Activated T-helper 17 cell treated with anti-CD3 and anti-CD28 coated beads, Interleukin-2, amount 50 U/mL, for 72 hours (primary cell): Measurements from ENCODE around the gene C1orf21. TPM values are rescaled to one million over a fixed set of nuclear protein-coding genes. Genes with fewer than 3 reads are reported as not detected.

Source experiments
- ATAC-seq: fragments of 150-1000 bp; cut with Tn5 transposase; replicated peaks from 2 replicates; pipeline ENCODE4 v1.10.0; 2021; ENCODE audit warnings: mild to moderate bottlenecking, moderate library complexity
- H3K27ac Mint-ChIP-seq: one replicate; pipeline ENCODE4 v1.8.0; 2022; ENCODE audit warnings: mixed read lengths
- H3K27me3 Mint-ChIP-seq: one replicate; pipeline ENCODE4 v1.8.0; 2022; ENCODE audit warnings: mixed read lengths
- H3K36me3 Mint-ChIP-seq: one replicate; pipeline ENCODE4 v1.8.0; 2022; ENCODE audit warnings: low read depth, mild to moderate bottlenecking, mixed read lengths
- H3K4me1 Mint-ChIP-seq: one replicate; pipeline ENCODE4 v1.8.0; 2022; ENCODE audit warnings: mixed read lengths
- H3K4me3 Mint-ChIP-seq: one replicate; pipeline ENCODE4 v1.8.0; 2022; ENCODE audit warnings: mild to moderate bottlenecking, mixed read lengths
- H3K9me3 Mint-ChIP-seq: one replicate; pipeline ENCODE4 v1.8.0; 2022; ENCODE audit warnings: mixed read lengths
- total RNA-seq, 2 donors: library from RNA; stranded (reverse); gene quantifications; one replicate each; pipeline ENCODE4 v1.2.3, GENCODE V29; 2022

Gene C1orf21
- total RNA-seq, 2 donors from 2014 or later: 0.95 to 2.8 TPM

- Mint-ChIP-seq H3K27ac (no peak overlapping the region), H3K4me3 (no peak overlapping the region), H3K4me1 (no peaks in the 10 kb centered on the region), H3K27me3 (peaks cover 14% of the 10 kb centered on the region), H3K9me3 (no peaks in the 10 kb centered on the region), H3K36me3 (no peaks in the 10 kb centered on the region)
- no peak for ATAC-seq
Observed at GRCh38 chr1:184507604-184508280, 120.9 kb downstream of the C1orf21 start.

DNA sequence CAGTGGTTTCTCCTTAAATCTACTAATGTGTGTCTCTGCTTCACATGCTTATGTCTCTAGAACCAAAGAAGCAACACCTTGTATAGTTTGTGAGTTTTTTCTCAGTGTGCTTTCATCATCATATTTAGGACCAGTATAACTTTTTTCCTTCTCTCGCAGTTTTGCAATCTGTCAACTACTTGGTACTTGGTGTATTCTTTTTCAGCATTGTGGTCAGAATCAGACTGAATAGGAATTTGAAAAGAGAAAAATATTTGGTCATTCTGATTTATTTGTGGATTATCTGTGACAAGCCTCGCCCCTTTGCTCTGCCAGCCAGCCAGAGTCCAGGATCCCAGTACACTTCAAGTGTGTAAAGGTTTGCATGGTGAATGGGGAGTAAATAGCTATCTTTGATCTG, 122.3 kb downstream of the C1orf21 start:
- H3K27ac Mint-ChIP-seq: no peak overlapping the region
- no peaks in the 10 kb centered on the region for H3K36me3 Mint-ChIP-seq
- no peak overlapping the region for H3K4me3 Mint-ChIP-seq
- H3K4me1 Mint-ChIP-seq: no peaks in the 10 kb centered on the region
- ATAC-seq: no peak
- peaks cover 4% of the 10 kb centered on the region for H3K27me3 Mint-ChIP-seq
- H3K9me3 Mint-ChIP-seq: no peaks in the 10 kb centered on the region

- Mint-ChIP-seq H3K27ac (no peak overlapping the region), H3K4me3 (no peak overlapping the region), H3K9me3 (no peaks in the 10 kb centered on the region), H3K4me1 (no peaks in the 10 kb centered on the region), H3K27me3 (no peaks in the 10 kb centered on the region), H3K36me3 (no peaks in the 10 kb centered on the region)
- no peak for ATAC-seq
Observed at GRCh38 chr1:184510110-184510509, 123.3 kb downstream of the C1orf21 start.

DNA sequence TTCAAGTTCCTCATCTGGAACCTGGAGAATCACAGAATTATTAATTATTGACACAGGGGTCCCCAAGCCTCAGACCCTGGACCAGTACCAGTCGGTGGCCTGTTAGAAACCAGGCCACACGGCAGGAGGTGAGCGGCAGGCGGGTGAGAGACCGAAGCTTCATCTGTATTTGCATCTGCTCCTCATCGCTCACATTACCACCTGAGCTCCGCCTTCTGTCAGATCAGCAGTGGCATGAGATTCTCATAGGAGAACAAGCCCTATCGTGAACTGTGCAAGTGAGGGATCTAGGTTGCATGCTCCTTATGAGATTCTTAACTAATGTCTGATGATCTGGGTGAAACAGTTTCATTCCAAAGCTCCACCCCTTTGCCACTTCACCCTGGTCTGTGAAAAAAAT, 125.9 kb downstream of the C1orf21 start:
- peaks cover 6% of the 10 kb centered on the region for H3K27me3 Mint-ChIP-seq

DNA sequence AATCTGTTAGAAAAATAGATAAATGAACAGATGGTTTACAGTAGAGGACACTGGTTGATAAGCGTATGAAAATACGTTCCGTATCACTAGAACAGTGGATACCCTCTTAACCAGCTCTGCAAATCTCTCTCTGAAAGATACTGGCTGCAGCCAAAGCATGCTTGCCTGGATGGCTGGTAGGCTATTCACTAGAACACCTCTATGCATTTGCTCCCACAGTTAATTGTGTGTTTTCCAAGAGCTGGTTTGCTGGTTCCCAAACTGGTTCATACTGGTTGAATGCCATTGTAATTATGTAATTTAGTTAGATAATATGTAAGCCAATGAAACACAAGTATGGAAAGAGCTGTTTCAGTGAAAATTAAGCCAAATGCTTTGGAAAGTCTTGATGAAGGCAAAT, 126.6 kb downstream of the C1orf21 start:
- Mint-ChIP-seq H3K36me3 (no peaks in the 10 kb centered on the region), H3K4me1 (no peaks in the 10 kb centered on the region), H3K9me3 (no peaks in the 10 kb centered on the region), H3K4me3 (no peak overlapping the region), H3K27ac (no peak overlapping the region), H3K27me3 (peaks cover 8% of the 10 kb centered on the region)
- no peak for ATAC-seq

More for the DNA sequence above, 125.9 kb downstream of the C1orf21 start:
- Mint-ChIP-seq H3K4me3 (no peak overlapping the region), H3K27ac (no peak overlapping the region), H3K4me1 (no peaks in the 10 kb centered on the region), H3K9me3 (no peaks in the 10 kb centered on the region), H3K36me3 (no peaks in the 10 kb centered on the region)
- ATAC-seq: no peak

DNA sequence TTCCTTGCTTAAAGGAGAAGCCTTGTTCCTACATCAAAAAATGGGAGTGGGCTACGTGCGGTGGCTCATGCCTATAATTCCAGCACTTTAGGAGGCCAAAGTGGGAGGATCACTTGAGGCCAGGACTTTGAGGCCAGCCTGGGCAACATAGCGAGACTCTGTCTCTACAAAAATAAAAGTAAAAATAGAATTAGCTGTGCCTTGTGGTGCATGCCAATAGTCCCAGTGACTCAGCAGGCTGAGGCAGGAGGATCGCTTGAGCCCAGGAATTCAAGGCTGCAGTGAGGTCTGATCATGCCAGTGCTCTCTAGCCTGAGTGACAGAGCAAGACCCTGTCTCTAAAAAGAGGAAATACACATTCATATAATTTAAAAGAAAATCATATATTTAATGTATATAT, 127.1 kb downstream of the C1orf21 start:
- Mint-ChIP-seq H3K9me3 (no peaks in the 10 kb centered on the region), H3K27ac (no peak overlapping the region), H3K4me3 (no peak overlapping the region), H3K27me3 (peaks cover 8% of the 10 kb centered on the region), H3K4me1 (no peaks in the 10 kb centered on the region), H3K36me3 (no peaks in the 10 kb centered on the region)
- ATAC-seq: no peak

DNA sequence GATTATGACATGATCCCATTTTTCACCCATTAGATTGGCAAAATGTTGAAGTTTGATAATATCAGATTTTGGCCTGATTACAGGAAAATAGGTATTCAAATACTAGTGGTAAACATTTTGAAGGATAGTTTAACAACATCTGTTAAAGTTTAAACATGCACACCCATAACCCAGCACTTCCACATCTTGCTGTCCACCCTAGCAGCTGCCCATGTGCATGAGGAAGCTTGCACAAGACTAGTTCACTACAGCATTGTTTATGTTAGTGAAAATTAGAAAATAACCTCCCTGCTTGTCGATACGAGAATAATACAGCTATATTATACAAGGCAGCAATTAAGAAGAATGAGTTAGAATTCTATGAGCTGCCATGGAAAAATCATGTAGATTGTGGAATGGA, 127.6 kb downstream of the C1orf21 start:
- no peak overlapping the region for H3K4me3 Mint-ChIP-seq
- no peaks in the 10 kb centered on the region for H3K36me3 Mint-ChIP-seq
- no peaks in the 10 kb centered on the region for H3K9me3 Mint-ChIP-seq
- no peak overlapping the region for H3K27ac Mint-ChIP-seq
- H3K4me1 Mint-ChIP-seq: no peaks in the 10 kb centered on the region
- H3K27me3 Mint-ChIP-seq: peaks cover 8% of the 10 kb centered on the region
- ATAC-seq: no peak

GRCh38 chr1:184517130-184517529, 130.3 kb downstream of the C1orf21 start:
- Mint-ChIP-seq H3K4me1 (no peaks in the 10 kb centered on the region), H3K36me3 (no peaks in the 10 kb centered on the region), H3K27ac (no peak overlapping the region), H3K27me3 (peaks cover 8% of the 10 kb centered on the region), H3K9me3 (no peaks in the 10 kb centered on the region), H3K4me3 (no peak overlapping the region)
- ATAC-seq: no peak

DNA sequence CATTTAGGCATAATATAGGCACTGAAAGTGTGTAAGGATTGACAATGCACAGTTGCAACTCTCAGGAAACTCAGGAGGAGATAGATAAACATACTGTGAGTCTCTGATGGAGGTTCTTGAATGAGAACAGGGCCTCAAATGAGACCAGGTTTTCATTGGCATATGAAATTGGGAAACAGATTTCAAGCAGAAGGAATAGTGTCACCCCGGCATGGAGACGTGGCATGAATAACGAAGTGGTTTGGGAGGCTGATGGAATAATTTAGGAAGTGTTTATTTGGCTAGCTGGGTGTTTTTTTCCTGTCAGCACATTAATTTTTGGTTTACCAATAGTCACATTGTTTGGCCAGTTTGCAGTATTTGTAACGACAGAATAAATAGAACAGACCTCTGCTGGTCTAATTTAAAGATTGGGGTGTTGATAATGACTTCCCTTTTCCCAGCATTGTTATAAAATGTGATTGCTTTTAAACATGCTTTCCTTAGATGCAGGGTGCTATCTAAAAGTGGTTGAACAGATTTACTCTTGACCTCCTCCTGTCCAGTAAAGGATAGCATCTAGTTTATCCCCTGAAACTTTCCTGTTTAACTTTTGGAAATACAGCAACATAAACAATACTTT, 132.0 kb downstream of the C1orf21 start:
- Mint-ChIP-seq H3K27ac (no peak overlapping the region), H3K36me3 (no peaks in the 10 kb centered on the region), H3K27me3 (peaks cover 8% of the 10 kb centered on the region), H3K9me3 (no peaks in the 10 kb centered on the region), H3K4me3 (no peak overlapping the region), H3K4me1 (no peaks in the 10 kb centered on the region)
- no peak for ATAC-seq

DNA sequence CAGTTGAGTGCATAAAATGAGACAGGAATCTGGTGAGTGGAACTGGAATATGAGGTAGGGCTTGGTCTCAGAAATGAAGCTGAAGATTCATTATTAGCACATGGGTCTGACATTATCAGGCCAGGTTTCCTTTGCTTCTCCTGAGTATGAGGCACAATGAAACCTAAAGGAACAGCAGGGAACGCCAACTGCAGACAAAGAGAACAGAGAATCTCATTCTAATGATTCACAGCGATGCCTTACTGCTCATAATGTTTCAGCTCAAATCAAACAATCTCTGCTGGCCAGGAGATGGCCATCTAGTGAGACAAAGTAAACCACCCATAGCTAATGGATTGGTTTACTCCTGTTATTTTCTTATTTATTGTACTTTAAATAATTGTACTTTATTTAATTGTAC, 133.5 kb downstream of the C1orf21 start:
- Mint-ChIP-seq H3K9me3 (no peaks in the 10 kb centered on the region), H3K27ac (no peak overlapping the region), H3K27me3 (peaks cover 10% of the 10 kb centered on the region), H3K4me1 (no peaks in the 10 kb centered on the region), H3K36me3 (no peaks in the 10 kb centered on the region), H3K4me3 (no peak overlapping the region)
- ATAC-seq: no peak

DNA sequence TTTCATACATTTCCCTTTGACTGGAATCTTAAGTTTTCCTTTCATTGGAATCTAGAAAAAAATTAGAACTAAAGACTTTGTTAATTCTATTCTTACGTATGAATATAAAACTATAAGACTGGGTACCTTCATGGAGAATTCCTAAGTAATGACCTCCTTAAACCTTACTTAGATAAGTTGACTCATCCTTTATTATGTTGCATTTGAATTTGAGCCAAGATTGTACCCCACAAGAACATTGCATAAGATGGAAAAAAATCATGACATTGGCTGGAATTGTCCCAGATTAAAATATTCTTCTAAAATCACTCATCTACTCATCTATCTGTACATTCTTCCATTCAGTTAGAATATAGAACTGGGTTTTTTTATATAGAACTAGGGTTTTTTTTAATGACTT, 137.4 kb downstream of the C1orf21 start:
- H3K4me3 Mint-ChIP-seq: no peak overlapping the region
- H3K27ac Mint-ChIP-seq: no peak overlapping the region
- no peaks in the 10 kb centered on the region for H3K4me1 Mint-ChIP-seq
- no peak for ATAC-seq
- H3K36me3 Mint-ChIP-seq: no peaks in the 10 kb centered on the region
- H3K27me3 Mint-ChIP-seq: peaks cover 3% of the 10 kb centered on the region
- no peaks in the 10 kb centered on the region for H3K9me3 Mint-ChIP-seq

- no peak for ATAC-seq
Observed at GRCh38 chr1:184527402-184527801, 140.6 kb downstream of the C1orf21 start.

GRCh38 chr1:184530226-184530625, 143.4 kb downstream of the C1orf21 start:
- no peak overlapping the region for H3K27ac Mint-ChIP-seq
- ATAC-seq: no peak
- no peaks in the 10 kb centered on the region for H3K36me3 Mint-ChIP-seq
- H3K4me3 Mint-ChIP-seq: no peak overlapping the region
- H3K27me3 Mint-ChIP-seq: peaks cover 33% of the 10 kb centered on the region
- no peaks in the 10 kb centered on the region for H3K4me1 Mint-ChIP-seq
- no peaks in the 10 kb centered on the region for H3K9me3 Mint-ChIP-seq

More at GRCh38 chr1:184527402-184527801, 140.6 kb downstream of the C1orf21 start:
- Mint-ChIP-seq H3K4me1 (no peaks in the 10 kb centered on the region), H3K4me3 (no peak overlapping the region), H3K27ac (no peak overlapping the region), H3K9me3 (no peaks in the 10 kb centered on the region), H3K36me3 (no peaks in the 10 kb centered on the region), H3K27me3 (peaks cover 17% of the 10 kb centered on the region)

- no peak for ATAC-seq
- peaks cover 3% of the 10 kb centered on the region for H3K9me3 Mint-ChIP-seq
- no peak overlapping the region for H3K27ac Mint-ChIP-seq
- H3K36me3 Mint-ChIP-seq: no peaks in the 10 kb centered on the region
- H3K4me3 Mint-ChIP-seq: no peak overlapping the region
- no peaks in the 10 kb centered on the region for H3K4me1 Mint-ChIP-seq
- H3K27me3 Mint-ChIP-seq: peaks cover 30% of the 10 kb centered on the region
Observed at GRCh38 chr1:184531296-184531695, 144.5 kb downstream of the C1orf21 start.

- peaks cover 4% of the 10 kb centered on the region for H3K9me3 Mint-ChIP-seq
- no peak overlapping the region for H3K27ac Mint-ChIP-seq
- no peak overlapping the region for H3K4me3 Mint-ChIP-seq
- H3K36me3 Mint-ChIP-seq: no peaks in the 10 kb centered on the region
- H3K4me1 Mint-ChIP-seq: no peaks in the 10 kb centered on the region
- ATAC-seq: no peak
- peaks cover 33% of the 10 kb centered on the region for H3K27me3 Mint-ChIP-seq
Observed at GRCh38 chr1:184532199-184532598, 145.4 kb downstream of the C1orf21 start.
